GM13976 (cell line): ENCODE measurements around the gene C1RL.
"Not testable (repeated sequence)": the region's sequence is repeated elsewhere in the genome, so short reads cannot be mapped to it uniquely, and the experiment has no call there.

Experiments
- DNase-seq: peaks from one replicate; pipeline ENCODE4 v3.0.0; 2012; ENCODE audit warnings: low spot score
- in situ Hi-C: fragments of 300-500 bp; cut with MboI; formaldehyde crosslinking; loops from one replicate; pipeline ENCODE4 v1.12.0; 2022; ENCODE audit warnings: low sequenced_read_pairs, mixed read lengths, inconsistent platforms; ENCODE audit not compliant: unreplicated experiment
- TF ChIP-seq, protein P1 (sequence below): IDR thresholded peaks from 2 replicates; pipeline ENCODE4 v1.5.1; 2012; ENCODE audit warnings: borderline replicate concordance, mild to moderate bottlenecking; ENCODE audit not compliant: insufficient read depth; ENCODE audit errors: extremely low read depth, missing control alignments, control extremely low read depth

Gene C1RL

DNA sequence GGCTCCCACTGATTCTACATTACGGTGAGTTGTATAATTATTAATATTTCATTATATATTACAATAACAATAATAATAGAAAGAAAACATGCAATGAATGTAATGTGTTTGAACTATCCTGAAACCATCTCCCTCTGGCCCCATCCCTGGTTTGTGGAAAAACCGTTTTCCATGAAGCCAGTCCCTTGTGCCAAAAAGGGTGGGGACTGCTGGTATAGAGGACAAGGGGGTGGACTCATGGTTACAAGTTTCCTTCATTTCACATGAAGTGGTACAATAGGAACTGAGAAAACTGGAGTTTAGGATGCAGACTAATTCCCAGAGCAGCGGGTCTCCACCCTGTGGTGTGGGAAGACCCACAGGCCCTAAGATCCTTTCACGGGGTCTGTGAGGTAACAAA lies 3.0 kb upstream of the C1RL start:
- DNase-seq, result no peak
- in situ Hi-C loops, result loop anchor here (25.0 kb wide), 1 partner anchor 175 kb away; the partner anchor contains the start of genes ATN1, C12orf57 and RNU7-1
- TF ChIP-seq, protein P1, sequence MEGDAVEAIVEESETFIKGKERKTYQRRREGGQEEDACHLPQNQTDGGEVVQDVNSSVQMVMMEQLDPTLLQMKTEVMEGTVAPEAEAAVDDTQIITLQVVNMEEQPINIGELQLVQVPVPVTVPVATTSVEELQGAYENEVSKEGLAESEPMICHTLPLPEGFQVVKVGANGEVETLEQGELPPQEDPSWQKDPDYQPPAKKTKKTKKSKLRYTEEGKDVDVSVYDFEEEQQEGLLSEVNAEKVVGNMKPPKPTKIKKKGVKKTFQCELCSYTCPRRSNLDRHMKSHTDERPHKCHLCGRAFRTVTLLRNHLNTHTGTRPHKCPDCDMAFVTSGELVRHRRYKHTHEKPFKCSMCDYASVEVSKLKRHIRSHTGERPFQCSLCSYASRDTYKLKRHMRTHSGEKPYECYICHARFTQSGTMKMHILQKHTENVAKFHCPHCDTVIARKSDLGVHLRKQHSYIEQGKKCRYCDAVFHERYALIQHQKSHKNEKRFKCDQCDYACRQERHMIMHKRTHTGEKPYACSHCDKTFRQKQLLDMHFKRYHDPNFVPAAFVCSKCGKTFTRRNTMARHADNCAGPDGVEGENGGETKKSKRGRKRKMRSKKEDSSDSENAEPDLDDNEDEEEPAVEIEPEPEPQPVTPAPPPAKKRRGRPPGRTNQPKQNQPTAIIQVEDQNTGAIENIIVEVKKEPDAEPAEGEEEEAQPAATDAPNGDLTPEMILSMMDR, result no peak

GRCh38 chr12:7110661-7111060 lies 1.6 kb upstream of the C1RL start:
- in situ Hi-C loops, result loop anchor here (25.0 kb wide), 1 partner anchor 173 kb away; the partner anchor contains the start of genes ATN1, C12orf57 and RNU7-1
- DNase-seq, result no peak
- TF ChIP-seq, protein P1, result no peak

DNA sequence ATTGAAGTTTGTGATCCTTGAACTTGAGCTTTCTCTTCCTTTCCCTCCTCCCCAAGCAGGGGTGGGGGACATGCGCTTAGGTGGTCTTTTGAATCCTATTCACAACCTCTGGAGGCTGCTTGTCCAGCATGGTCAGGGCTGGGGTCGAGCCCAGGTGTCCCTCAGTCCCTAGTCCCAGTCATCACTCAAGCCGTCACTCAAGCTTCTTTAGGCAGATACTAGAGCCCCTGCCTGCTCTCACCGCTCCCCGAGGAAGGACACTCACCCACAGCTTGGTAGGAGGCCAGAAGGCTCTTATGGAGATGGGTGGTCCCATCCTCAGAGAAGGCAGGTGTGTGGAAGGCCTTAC lies 532 bp upstream of the C1RL start:
- in situ Hi-C loops, result loop anchor here (25.0 kb wide), 1 partner anchor 172 kb away; the partner anchor contains the start of genes ATN1, C12orf57 and RNU7-1
- TF ChIP-seq, protein P1, result no peak

DNA sequence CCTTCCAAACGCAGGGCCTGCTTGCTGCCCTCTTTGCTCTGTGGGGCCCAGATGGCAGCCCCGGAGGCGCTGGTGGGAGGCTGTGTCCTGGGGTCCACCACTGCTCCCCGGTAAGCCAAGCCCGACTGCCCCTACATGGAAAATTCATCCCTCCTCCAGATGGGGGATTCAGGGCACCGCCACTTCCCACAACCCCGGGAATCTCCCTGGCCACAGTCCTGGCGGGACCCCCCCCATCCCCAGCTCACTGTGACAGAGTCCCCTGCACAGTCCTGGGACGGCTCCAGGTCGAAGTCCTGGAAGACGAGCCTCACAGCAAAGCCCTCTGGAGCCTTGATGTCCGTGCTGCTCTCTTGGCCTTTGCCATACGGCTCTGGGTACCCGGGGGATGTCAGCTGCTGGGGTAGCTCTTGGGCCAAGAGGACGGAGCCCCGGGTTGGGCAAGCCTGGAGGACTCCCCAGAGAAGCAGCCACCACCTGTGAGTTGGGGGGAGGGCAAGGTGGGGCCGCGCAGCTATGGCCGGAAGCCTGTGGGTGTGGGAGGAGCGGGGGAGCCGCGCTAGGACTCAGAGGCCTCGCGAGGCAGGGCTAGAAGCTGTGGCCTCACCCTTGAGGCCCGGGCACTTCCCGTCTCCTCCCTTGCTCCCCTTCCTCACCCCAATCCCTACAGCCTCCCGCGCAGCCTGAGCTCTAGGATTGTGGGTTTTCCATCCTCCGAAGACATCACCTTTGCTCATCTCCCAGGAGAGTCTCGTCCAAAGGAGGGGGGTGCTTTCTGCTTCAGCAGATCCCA lies 815 bp downstream of the C1RL start:
- TF ChIP-seq, protein P1, result no peak
- in situ Hi-C loops, result loop anchor here (25.0 kb wide), 1 partner anchor 171 kb away; the partner anchor contains the start of genes ATN1, C12orf57 and RNU7-1
- DNase-seq, result peak; percentile 92

More for the DNA sequence above, 532 bp upstream of the C1RL start:
- no peak for DNase-seq

GRCh38 chr12:7107636-7108002 lies 1.4 kb downstream of the C1RL start:
- TF ChIP-seq, protein P1, result no peak
- in situ Hi-C loops, result loop anchor here (25.0 kb wide), 1 partner anchor 170 kb away; the partner anchor contains the start of genes ATN1, C12orf57 and RNU7-1
- DNase-seq, result no peak

DNA sequence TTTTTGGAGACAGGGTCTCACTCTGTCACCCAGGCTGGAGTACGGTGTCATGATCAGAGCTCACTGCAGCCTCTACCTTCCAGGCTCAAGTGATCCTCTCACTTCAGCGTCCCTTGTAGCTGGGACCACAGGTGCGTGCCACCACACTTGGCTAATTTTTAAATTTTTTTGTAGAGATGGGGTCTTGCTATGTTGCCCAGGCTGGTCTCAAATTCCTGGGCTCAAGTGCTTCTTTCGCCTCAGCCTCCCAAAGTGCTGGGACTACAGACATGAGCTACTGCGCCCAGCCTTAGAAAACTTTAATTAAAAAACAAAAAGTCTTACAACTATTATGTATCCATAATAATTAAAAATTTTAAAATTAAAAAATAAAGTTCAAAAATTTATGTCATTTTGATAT lies 1.8 kb downstream of the C1RL start:
- in situ Hi-C loops, result loop anchor here (25.0 kb wide), 1 partner anchor 170 kb away; the partner anchor contains the start of genes ATN1, C12orf57 and RNU7-1

DNA sequence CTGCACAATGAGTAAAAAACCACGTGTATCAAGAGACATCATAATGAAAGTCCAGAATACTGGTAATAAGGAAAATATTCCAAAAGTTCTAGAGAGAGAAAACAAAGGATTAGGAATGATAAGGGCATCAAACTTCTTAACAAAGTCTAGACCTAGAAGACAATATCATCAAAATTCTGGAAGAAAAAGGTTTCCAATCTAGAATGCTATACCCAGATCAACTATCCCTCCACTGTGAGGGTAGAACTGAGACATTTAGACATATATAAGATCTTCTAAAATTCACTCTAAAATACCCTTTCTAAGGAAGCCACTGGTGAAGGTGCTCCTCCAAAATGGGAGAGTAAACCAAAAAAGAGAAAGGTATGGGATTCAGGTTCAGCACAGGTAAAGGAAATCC lies 2.9 kb downstream of the C1RL start:
- in situ Hi-C loops, result loop anchor here (25.0 kb wide), 1 partner anchor 169 kb away; the partner anchor contains the start of genes ATN1, C12orf57 and RNU7-1
- TF ChIP-seq, protein P1, result no peak
- no peak for DNase-seq

More for the DNA sequence above, 1.8 kb downstream of the C1RL start:
- DNase-seq, result not testable (repeated sequence)
